ENCODE data around the gene PSMB11. TPM values are rescaled to one million over a fixed set of nuclear protein-coding genes. Genes with fewer than 3 reads are reported as not detected.
A peak's percentile ranks its signal among the peaks of the same experiment; 100 is the strongest.

Gene PSMB11
- total and polyA plus RNA-seq, 10 of the 15 experiments (the other 5 are each of a cell fraction or from before 2014, with no cell fraction given) = not detected

DNA sequence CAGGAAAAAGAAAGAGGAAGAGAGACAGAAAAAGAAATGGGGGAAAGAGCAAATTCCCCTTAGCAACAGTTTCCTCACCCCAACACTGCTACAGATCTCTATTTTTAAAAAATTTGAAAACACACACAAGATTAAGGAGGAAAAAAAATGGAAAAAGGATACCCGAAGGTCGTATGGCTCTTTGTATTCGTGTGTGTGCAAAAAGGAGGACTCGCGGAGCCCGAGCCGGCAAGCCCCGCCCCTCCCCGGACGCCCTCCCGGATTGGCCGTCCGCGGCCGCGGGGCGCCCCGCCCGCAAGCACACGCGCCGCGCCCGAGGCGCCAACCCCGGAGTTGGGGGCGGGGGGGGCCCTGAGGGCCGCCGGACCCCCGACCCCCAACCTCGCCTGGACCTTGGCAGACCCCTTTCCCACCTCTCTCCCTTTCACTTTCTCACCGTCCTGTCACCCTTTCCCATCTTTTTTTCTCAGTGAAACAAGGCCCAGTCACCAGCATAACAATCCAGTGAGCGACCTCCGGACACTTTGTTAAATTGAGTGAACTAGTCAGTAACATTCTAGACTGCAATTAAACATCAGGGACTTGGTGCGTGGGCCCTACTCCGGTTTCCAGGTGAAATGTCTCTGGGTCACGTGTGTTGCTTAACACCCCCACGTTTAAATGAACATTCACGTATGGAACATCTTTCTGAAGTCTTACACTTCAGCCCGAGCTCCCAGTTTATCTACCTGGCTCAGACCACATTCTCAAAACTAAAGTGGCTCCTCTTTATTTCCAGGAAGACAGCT is 31.9 kb upstream of the PSMB11 start, which contains the start of gene C14orf93:
Gene C14orf93 (minus strand): TSS at position 205 of the 788 bp plus-strand sequence. CDS start 11,120 bp downstream, outside the sequence.
- no TSS peak for BruUV-seq (replicated peaks)
- ChIA-PET RAD21 (ENCODE audit: unreplicated experiment) (interaction anchor here (0.6 to 1.4 kb wide), 4 partner anchors 10 to 24 kb away, joined by 3 to 5 read pairs (median 4); no protein-coding TSS in a partner anchor), CTCF (interaction anchor here (0.9 to 1.7 kb wide), 4 partner anchors 19 to 61 kb away, joined by 3 to 5 read pairs (median 3); no protein-coding TSS in a partner anchor), POLR2A (interaction anchor here (0.7 to 1.1 kb wide), 2 partner anchors 10 to 270 kb away, joined by 3 to 7 read pairs; no protein-coding TSS in a partner anchor), SMC1A (ENCODE audit: uncharacterized antibody, unreplicated experiment) (interaction anchor here (0.6 to 1.9 kb wide), 6 partner anchors 10 to 37 kb away, joined by 3 to 5 read pairs (median 4); no protein-coding TSS in a partner anchor)
- Histone ChIP-seq H3K4me1 (ENCODE audit: control insufficient read depth, insufficient read depth, low read length) (peaks cover 21% of the 10 kb centered on the region), H3K9me3 (replicated peaks; ENCODE audit: control insufficient read depth, insufficient read depth, low read length) (no peaks in the 10 kb centered on the region), H2AFZ (ENCODE audit: control insufficient read depth, low read depth, low read length) (peak within 1 kb of the TSS; percentile 85), H3K36me3 (ENCODE audit: control insufficient read depth in 2 of 2, insufficient read depth in 2 of 2, low read length in 1 of 2) (no peaks in the 10 kb centered on the region), H4K20me1 (ENCODE audit: control insufficient read depth, insufficient read depth) (no peaks in the 10 kb centered on the region), H3K4me2 (ENCODE audit: control insufficient read depth, insufficient read depth) (peak within 1 kb of the TSS; percentile 98), H3K9ac (ENCODE audit: control insufficient read depth, insufficient read depth, low read length) (peak within 1 kb of the TSS; percentile 84), H3K27me3 (replicated peaks in 1 of 2; ENCODE audit: control insufficient read depth in 2 of 2, insufficient read depth in 2 of 2, low read length in 1 of 2) (no peaks in the 10 kb centered on the region), H3K79me2 (ENCODE audit: control insufficient read depth, insufficient read depth, low read length) (peaks cover 9% of the 10 kb centered on the region), H3K4me3 (peak within 1 kb of the TSS; percentile 76), H3K27ac (ENCODE audit: control insufficient read depth, insufficient read depth) (peak within 1 kb of the TSS; percentile 82)
- intact Hi-C loops (cut with micrococcal nuclease; ENCODE audit: unreplicated experiment) = no loop called here
- WGBS (ENCODE audit: insufficient coverage, insufficient replicate concordance, low lambda C conversion rate, missing lambda C conversion rate) = 2% methylated on average over 18 of the region's 40 CpGs
- in situ Hi-C loops (cut with MboI) = no loop called here
- ATAC-seq (peak; percentile 62), FAIRE-seq (peak; percentile 35), DNase-seq (ENCODE audit: low read depth, low spot score) (no peak)
- TF ChIP-seq KDM1A (IDR thresholded peaks at IDR 0.05; ENCODE audit: borderline replicate concordance) (0 out of 2 replicates have a peak, but pooled peaks have one; percentile 66), NFYB (IDR thresholded peaks at IDR 0.05; ENCODE audit: insufficient read depth, low read depth, low read length) (peak; percentile 60; the same call in 1 of the 2 replicates), YY1 (IDR thresholded peaks at IDR 0.05; ENCODE audit: low read depth, low read length) (peak; percentile 13; the same call in 1 of the 2 replicates), MYC (IDR thresholded peaks at IDR 0.05; ENCODE audit: insufficient read depth, insufficient read length, insufficient replicate concordance, low read length, severe bottlenecking) (no peak), MEF2B (IDR thresholded peaks at IDR 0.05; ENCODE audit: partially characterized antibody, poor library complexity, severe bottlenecking) (no peak), BACH1 (IDR thresholded peaks at IDR 0.05; ENCODE audit: borderline replicate concordance) (peak; percentile 49; the same call in 1 of the 2 replicates), ZNF24 (IDR thresholded peaks at IDR 0.05) (no peak), NBN (IDR thresholded peaks at IDR 0.05) (no peak; the same call in 1 of the 2 replicates), YBX1 (IDR thresholded peaks at IDR 0.05) (no peak), CEBPB (IDR thresholded peaks at IDR 0.05; ENCODE audit: borderline replicate concordance in 1 of 2, low read depth in 2 of 2, low read length in 2 of 2) (no peak)
- TF ChIP-seq, protein P1, sequence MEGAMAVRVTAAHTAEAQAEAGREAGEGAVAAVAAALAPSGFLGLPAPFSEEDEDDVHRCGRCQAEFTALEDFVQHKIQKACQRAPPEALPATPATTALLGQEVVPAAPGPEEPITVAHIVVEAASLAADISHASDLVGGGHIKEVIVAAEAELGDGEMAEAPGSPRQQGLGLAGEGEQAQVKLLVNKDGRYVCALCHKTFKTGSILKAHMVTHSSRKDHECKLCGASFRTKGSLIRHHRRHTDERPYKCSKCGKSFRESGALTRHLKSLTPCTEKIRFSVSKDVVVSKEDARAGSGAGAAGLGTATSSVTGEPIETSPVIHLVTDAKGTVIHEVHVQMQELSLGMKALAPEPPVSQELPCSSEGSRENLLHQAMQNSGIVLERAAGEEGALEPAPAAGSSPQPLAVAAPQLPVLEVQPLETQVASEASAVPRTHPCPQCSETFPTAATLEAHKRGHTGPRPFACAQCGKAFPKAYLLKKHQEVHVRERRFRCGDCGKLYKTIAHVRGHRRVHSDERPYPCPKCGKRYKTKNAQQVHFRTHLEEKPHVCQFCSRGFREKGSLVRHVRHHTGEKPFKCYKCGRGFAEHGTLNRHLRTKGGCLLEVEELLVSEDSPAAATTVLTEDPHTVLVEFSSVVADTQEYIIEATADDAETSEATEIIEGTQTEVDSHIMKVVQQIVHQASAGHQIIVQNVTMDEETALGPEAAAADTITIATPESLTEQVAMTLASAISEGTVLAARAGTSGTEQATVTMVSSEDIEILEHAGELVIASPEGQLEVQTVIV (IDR thresholded peaks at IDR 0.05; ENCODE audit: borderline replicate concordance, partially characterized antibody) = no peak
- TF ChIP-seq, protein P2, sequence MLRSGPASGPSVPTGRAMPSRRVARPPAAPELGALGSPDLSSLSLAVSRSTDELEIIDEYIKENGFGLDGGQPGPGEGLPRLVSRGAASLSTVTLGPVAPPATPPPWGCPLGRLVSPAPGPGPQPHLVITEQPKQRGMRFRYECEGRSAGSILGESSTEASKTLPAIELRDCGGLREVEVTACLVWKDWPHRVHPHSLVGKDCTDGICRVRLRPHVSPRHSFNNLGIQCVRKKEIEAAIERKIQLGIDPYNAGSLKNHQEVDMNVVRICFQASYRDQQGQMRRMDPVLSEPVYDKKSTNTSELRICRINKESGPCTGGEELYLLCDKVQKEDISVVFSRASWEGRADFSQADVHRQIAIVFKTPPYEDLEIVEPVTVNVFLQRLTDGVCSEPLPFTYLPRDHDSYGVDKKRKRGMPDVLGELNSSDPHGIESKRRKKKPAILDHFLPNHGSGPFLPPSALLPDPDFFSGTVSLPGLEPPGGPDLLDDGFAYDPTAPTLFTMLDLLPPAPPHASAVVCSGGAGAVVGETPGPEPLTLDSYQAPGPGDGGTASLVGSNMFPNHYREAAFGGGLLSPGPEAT (IDR thresholded peaks at IDR 0.05; ENCODE audit: low read depth) = peak; percentile 30; the same call in 1 of the 2 replicates
- TF ChIP-seq, protein P3, sequence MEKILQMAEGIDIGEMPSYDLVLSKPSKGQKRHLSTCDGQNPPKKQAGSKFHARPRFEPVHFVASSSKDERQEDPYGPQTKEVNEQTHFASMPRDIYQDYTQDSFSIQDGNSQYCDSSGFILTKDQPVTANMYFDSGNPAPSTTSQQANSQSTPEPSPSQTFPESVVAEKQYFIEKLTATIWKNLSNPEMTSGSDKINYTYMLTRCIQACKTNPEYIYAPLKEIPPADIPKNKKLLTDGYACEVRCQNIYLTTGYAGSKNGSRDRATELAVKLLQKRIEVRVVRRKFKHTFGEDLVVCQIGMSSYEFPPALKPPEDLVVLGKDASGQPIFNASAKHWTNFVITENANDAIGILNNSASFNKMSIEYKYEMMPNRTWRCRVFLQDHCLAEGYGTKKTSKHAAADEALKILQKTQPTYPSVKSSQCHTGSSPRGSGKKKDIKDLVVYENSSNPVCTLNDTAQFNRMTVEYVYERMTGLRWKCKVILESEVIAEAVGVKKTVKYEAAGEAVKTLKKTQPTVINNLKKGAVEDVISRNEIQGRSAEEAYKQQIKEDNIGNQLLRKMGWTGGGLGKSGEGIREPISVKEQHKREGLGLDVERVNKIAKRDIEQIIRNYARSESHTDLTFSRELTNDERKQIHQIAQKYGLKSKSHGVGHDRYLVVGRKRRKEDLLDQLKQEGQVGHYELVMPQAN (conservative IDR thresholded peaks at IDR 0.05) = 0 out of 2 replicates have a peak, but pooled peaks have one; percentile 49
- TF ChIP-seq, protein P4, sequence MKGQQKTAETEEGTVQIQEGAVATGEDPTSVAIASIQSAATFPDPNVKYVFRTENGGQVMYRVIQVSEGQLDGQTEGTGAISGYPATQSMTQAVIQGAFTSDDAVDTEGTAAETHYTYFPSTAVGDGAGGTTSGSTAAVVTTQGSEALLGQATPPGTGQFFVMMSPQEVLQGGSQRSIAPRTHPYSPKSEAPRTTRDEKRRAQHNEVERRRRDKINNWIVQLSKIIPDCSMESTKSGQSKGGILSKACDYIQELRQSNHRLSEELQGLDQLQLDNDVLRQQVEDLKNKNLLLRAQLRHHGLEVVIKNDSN (IDR thresholded peaks at IDR 0.05; ENCODE audit: borderline replicate concordance, extremely low read length, insufficient read depth, low read depth, low read length) = peak; percentile 56
